Chondrocyte (in vitro differentiated cells): ENCODE data around the gene STX1A. TPM values are rescaled to one million over a fixed set of nuclear protein-coding genes. Genes with fewer than 3 reads are reported as not detected.

Experiments used
- DNase-seq: peaks from one replicate; pipeline ENCODE4 v3.0.0; 2021; ENCODE audit warnings: mixed read lengths, low spot score
- H3K27ac Mint-ChIP-seq: one replicate; pipeline ENCODE4 v1.8.0; 2021; ENCODE audit warnings: mild to moderate bottlenecking, moderate library complexity, mixed read lengths; ENCODE audit not compliant: unreplicated experiment
- H3K27me3 Mint-ChIP-seq: 2 replicates; pipeline ENCODE4 v1.8.0; 2021; ENCODE audit warnings: low read depth, mixed read lengths
- H3K36me3 Mint-ChIP-seq: 2 replicates; pipeline ENCODE4 v1.8.0; 2021; ENCODE audit warnings: low read depth, mixed read lengths
- H3K4me1 Mint-ChIP-seq: 2 replicates; pipeline ENCODE4 v1.8.0; 2021; ENCODE audit warnings: low read depth, mild to moderate bottlenecking, mixed read lengths
- H3K4me3 Mint-ChIP-seq: one replicate; pipeline ENCODE4 v1.8.0; 2021; ENCODE audit warnings: mild to moderate bottlenecking, moderate library complexity, mixed read lengths; ENCODE audit not compliant: unreplicated experiment
- H3K9me3 Mint-ChIP-seq: 2 replicates; pipeline ENCODE4 v1.8.0; 2021; ENCODE audit warnings: low read depth, mixed read lengths
- total RNA-seq: library from RNA; stranded (reverse); gene quantifications from 3 replicates; pipeline ENCODE4 v1.2.1, GENCODE V29; 2021
- TF ChIP-seq, protein P1 (sequence below): fragments of 200-600 bp; sonication (generic); IDR thresholded peaks from 2 replicates; pipeline ENCODE4 v1.5.0; 2021; ENCODE audit warnings: antibody characterized with exemption, mild to moderate bottlenecking, moderate library complexity

The STX1A gene
- total RNA-seq, 1 donor from 2014 or later = 20.9 TPM

DNA sequence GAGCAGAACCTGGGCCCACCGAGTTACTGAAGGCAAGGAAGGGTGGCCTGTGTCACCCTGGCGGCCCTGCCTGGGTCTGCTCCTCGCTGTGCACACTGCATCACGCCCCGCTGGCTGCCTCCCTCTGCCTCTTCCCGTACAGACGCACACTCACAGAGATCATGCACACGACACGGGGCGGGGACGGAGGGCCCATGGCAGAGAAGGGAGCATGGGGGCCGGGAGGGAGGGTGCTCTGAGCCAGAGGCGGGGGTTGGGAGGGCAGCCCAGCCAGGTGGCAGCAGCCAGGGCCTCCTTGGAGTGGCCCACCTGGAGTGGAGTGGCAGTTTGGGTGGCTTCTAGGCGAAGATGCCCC, 19.4 kb downstream of the STX1A start:
- TF ChIP-seq, protein P1, sequence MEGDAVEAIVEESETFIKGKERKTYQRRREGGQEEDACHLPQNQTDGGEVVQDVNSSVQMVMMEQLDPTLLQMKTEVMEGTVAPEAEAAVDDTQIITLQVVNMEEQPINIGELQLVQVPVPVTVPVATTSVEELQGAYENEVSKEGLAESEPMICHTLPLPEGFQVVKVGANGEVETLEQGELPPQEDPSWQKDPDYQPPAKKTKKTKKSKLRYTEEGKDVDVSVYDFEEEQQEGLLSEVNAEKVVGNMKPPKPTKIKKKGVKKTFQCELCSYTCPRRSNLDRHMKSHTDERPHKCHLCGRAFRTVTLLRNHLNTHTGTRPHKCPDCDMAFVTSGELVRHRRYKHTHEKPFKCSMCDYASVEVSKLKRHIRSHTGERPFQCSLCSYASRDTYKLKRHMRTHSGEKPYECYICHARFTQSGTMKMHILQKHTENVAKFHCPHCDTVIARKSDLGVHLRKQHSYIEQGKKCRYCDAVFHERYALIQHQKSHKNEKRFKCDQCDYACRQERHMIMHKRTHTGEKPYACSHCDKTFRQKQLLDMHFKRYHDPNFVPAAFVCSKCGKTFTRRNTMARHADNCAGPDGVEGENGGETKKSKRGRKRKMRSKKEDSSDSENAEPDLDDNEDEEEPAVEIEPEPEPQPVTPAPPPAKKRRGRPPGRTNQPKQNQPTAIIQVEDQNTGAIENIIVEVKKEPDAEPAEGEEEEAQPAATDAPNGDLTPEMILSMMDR = no peak
- H3K4me1 Mint-ChIP-seq = peaks cover 12% of the 10 kb centered on the region

DNA sequence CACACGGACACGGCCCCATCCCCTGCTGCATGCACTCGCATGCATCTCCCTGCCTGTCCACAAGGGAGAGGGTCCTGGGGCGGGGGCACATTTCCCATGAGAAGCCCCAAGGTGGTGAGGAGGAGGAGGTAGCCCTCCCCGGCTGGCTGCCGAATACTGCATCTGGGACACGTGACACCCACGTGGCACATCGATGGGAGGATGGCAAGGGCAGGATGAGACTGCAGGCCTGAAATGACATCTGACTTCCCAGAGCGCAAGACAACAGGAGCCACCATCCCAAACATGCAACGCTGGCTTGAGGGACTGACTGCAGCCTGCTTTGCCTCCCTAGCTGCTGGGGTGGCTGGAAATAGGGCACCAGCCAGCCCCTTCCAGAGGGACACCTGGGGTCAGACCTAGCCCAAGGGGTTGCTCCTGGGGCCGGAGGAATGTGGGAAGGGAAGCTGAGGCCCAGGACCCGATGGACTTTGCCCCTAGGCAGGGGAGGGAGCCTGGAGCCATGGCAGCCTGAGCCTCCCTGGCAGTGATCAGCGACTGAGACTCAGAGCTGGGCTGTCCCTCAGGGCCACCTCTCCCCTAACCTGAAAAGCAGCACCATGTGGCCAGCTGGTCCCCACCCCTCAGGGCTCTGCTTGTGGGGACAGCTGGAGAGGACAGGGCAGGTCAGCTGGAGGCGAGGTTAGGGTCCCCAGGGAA, 19.9 kb downstream of the STX1A start:
- no peaks in the 10 kb centered on the region for H3K9me3 Mint-ChIP-seq
- no peak for DNase-seq
- no peak overlapping the region for H3K27ac Mint-ChIP-seq
- H3K4me3 Mint-ChIP-seq = no peak overlapping the region
- peaks cover 28% of the 10 kb centered on the region for H3K36me3 Mint-ChIP-seq
- peaks cover 6% of the 10 kb centered on the region for H3K4me1 Mint-ChIP-seq
- no peaks in the 10 kb centered on the region for H3K27me3 Mint-ChIP-seq
- TF ChIP-seq, protein P1 = no peak

More for the DNA sequence above, 19.4 kb downstream of the STX1A start:
- no peak for DNase-seq
- Mint-ChIP-seq H3K27me3 (no peaks in the 10 kb centered on the region), H3K27ac (peak overlapping the region; percentile 12), H3K36me3 (peaks cover 24% of the 10 kb centered on the region), H3K4me3 (no peak overlapping the region), H3K9me3 (no peaks in the 10 kb centered on the region)

- no peak overlapping the region for H3K27ac Mint-ChIP-seq
- H3K27me3 Mint-ChIP-seq = no peaks in the 10 kb centered on the region
- H3K9me3 Mint-ChIP-seq = no peaks in the 10 kb centered on the region
- no peak for DNase-seq
- H3K4me3 Mint-ChIP-seq = no peak overlapping the region
- peaks cover 32% of the 10 kb centered on the region for H3K36me3 Mint-ChIP-seq
- peaks cover 2% of the 10 kb centered on the region for H3K4me1 Mint-ChIP-seq
- TF ChIP-seq, protein P1 = no peak
Observed at GRCh38 chr7:73698410-73698809, 21.1 kb downstream of the STX1A start.

DNA sequence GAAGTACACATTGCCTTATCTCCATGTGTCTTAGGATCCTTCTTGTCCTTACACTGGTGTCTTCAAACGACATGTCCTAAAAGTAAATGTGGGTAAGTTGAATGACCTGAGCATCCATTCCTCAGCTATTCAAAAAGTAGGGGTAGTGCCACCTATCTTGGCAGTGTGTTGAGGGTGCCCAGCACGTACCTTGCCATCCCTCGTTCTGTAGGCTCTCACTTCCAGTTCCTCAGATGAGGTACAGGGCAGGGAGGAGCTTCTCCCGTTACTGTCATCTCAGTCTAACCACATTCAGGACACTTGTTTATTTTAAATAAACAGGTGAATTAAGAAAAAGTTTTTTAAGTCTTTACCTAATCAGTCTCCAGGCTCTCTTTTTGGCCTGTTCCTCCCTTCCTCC, 23.1 kb downstream of the STX1A start:
- peaks cover 27% of the 10 kb centered on the region for H3K36me3 Mint-ChIP-seq

DNA sequence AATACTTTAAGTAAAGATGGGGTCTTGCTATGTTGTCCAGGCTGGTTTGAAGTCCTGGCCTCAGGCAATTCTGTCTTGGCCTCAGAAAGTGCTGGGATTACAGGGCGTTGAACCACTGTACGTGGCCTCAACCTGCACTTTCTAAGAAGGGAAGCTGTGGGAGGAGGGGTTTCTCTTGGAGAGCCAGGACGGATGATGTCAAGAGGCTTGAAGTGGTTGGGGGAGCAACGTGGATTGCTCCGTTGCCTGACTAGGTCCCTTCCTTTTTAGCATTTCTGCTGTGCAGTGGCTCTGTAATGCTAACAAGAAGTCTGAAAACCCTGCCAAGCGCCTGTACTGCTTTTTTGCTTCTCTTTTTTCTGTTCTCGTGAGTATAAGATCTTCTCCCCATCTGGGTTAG, 28.8 kb downstream of the STX1A start:
- Mint-ChIP-seq H3K4me1 (peaks cover 6% of the 10 kb centered on the region), H3K4me3 (no peak overlapping the region), H3K9me3 (no peaks in the 10 kb centered on the region), H3K27me3 (no peaks in the 10 kb centered on the region), H3K36me3 (peaks cover 35% of the 10 kb centered on the region), H3K27ac (no peak overlapping the region)
- no peak for DNase-seq
- TF ChIP-seq, protein P1 = no peak

More for the DNA sequence above, 23.1 kb downstream of the STX1A start:
- H3K27me3 Mint-ChIP-seq = no peaks in the 10 kb centered on the region
- H3K27ac Mint-ChIP-seq = no peak overlapping the region
- no peaks in the 10 kb centered on the region for H3K9me3 Mint-ChIP-seq
- H3K4me3 Mint-ChIP-seq = no peak overlapping the region
- DNase-seq = no peak
- TF ChIP-seq, protein P1 = no peak
- H3K4me1 Mint-ChIP-seq = no peaks in the 10 kb centered on the region
